Cardiac muscle cell (in vitro differentiated cells and primary cell): ENCODE results near the gene ITSN2. TPM values are rescaled to one million over a fixed set of nuclear protein-coding genes. Genes with fewer than 3 reads are reported as not detected.
"Not testable (repeated sequence)": the region's sequence is repeated elsewhere in the genome, so short reads cannot be mapped to it uniquely, and the experiment has no call there.

Experiments
- DNase-seq, 2 donors: peaks; one replicate each; pipeline versions ENCODE4 v3.0.0 to v3.0.0-alpha.2; 2010 to 2017; ENCODE audit warnings: low read depth in 1 of 2, low spot score in 1 of 2
- H3K27ac ChIP-seq: fragments of 200-600 bp; sonication (generic); 2 replicates; pipeline ENCODE4 v1.5.1; 2016
- H3K27me3 ChIP-seq: fragments of 200-600 bp; sonication (generic); 2 replicates; pipeline ENCODE4 v1.6.0; 2016; ENCODE audit warnings: control low read depth
- H3K36me3 ChIP-seq: fragments of 200-600 bp; sonication (generic); 2 replicates; pipeline ENCODE4 v1.5.1; 2016; ENCODE audit warnings: control low read depth
- H3K4me1 ChIP-seq: fragments of 200-600 bp; sonication (generic); 2 replicates; pipeline ENCODE4 v1.8.1; 2017; ENCODE audit warnings: low read depth, mild to moderate bottlenecking, mixed run types
- H3K4me3 ChIP-seq: fragments of 200-600 bp; sonication (generic); 2 replicates; pipeline ENCODE4 v1.5.1; 2016; ENCODE audit warnings: mild to moderate bottlenecking
- H3K9me3 ChIP-seq: fragments of 200-600 bp; sonication (generic); 2 replicates; pipeline ENCODE4 v1.5.1; 2017; ENCODE audit warnings: low read depth, mild to moderate bottlenecking, control low read depth
- polyA plus RNA-seq: library from polyadenylated mRNA; unstranded; fragments of >200 nt; fragmentation: Nextera tagmentation; extraction: Ambion mirVana; gene quantifications from 2 replicates; pipeline ENCODE4 v1.2.1, GENCODE V29; 2016
- total RNA-seq: library from RNA; depleted of rRNA; stranded (reverse); fragments of >200 nt; gene quantifications from 2 replicates; pipeline ENCODE4 v1.2.3, GENCODE V29; 2016
- TF ChIP-seq, protein P1 (sequence below): IDR thresholded peaks from 2 replicates; pipeline ENCODE4 v1.5.1; 2012; ENCODE audit warnings: low read depth, mild to moderate bottlenecking, low read length

The ITSN2 gene
- total RNA-seq (20.4 and 22.8 TPM in 2 replicates), polyA plus RNA-seq (20.0 and 22.3 TPM in 2 replicates)

DNA sequence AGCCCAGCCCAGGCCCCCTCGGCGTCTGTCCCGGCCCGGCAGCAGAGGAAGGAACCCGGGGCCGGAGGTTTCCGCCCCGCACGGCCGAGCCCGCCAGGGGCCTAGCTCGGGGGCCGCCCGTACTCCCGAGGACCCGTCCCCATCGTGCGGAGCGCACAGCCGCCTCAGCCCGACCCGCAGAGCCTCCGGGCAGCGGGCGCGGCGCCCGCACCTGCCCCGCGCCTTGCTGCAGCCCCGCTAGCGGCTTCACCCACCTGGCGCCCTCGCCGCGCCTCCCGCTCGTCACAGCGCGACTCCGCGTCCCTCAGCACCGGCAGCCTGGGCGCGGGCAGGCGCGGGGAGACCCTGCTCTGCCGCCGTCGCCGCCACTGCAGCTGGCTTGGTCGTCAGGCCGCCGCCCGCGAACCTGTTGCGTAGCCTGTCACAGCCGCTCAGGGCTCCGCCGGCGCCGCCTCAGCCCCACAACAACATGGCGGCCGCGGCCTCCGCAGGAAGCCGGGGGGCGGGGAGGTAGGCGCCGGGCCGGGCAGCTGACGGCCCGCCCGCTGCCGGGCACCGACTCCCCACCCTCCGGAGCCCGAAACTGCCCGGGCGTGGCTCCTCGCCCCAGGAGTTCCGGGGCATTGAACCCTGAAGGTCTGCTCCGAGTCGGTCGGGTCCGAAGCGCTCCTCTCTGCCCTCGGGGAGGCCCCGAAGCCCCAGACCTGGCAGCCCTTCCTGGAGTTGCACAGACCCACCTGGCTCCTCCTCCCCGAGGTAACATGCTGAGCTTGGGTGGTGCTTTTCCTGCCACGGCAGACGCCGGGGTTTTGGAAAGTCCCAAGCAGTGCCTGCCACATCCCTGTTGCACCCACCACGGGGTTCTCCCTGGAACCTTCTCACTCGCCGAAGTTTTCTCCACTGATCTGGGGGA, at the start of gene ITSN2:
TSS of gene ITSN2 (minus strand) at position 487 of the 913 bp plus-strand sequence. CDS start 32,454 bp downstream, outside the sequence.
- TF ChIP-seq, protein P1, sequence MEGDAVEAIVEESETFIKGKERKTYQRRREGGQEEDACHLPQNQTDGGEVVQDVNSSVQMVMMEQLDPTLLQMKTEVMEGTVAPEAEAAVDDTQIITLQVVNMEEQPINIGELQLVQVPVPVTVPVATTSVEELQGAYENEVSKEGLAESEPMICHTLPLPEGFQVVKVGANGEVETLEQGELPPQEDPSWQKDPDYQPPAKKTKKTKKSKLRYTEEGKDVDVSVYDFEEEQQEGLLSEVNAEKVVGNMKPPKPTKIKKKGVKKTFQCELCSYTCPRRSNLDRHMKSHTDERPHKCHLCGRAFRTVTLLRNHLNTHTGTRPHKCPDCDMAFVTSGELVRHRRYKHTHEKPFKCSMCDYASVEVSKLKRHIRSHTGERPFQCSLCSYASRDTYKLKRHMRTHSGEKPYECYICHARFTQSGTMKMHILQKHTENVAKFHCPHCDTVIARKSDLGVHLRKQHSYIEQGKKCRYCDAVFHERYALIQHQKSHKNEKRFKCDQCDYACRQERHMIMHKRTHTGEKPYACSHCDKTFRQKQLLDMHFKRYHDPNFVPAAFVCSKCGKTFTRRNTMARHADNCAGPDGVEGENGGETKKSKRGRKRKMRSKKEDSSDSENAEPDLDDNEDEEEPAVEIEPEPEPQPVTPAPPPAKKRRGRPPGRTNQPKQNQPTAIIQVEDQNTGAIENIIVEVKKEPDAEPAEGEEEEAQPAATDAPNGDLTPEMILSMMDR, result no peak
- H3K9me3 ChIP-seq, result no peaks in the 10 kb centered on the region
- peaks cover 8% of the 10 kb centered on the region for H3K4me1 ChIP-seq
- H3K4me3 ChIP-seq, result peak within 1 kb of the TSS; percentile 89
- H3K27ac ChIP-seq, result peak within 1 kb of the TSS; percentile 91
- no peaks in the 10 kb centered on the region for H3K36me3 ChIP-seq
- DNase-seq, result peak; percentile 75 to 88
- no peaks in the 10 kb centered on the region for H3K27me3 ChIP-seq

DNA sequence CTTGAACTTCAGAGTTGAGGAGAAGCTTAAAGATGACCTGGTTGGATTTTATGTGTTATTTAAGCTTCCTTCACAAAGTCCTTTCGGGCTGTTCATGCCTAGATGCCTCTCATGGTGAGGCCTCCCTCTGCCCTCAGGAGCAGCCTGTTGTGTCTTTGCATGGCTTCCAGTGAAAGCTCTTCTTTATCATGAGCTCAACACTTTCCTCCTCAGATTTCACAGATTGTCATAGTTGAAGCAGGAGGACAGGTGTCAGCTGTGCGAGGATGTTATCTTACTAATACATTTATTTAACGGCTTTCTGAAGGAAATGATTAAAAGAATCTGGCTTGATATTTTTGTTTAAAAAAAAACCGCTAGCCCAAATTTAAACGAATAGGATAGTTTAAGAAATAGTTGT, 48.8 kb upstream of the ITSN2 start:
- no peak overlapping the region for H3K27ac ChIP-seq
- no peaks in the 10 kb centered on the region for H3K9me3 ChIP-seq
- no peak overlapping the region for H3K4me3 ChIP-seq
- no peaks in the 10 kb centered on the region for H3K27me3 ChIP-seq
- no peaks in the 10 kb centered on the region for H3K4me1 ChIP-seq
- H3K36me3 ChIP-seq, result no peaks in the 10 kb centered on the region
- TF ChIP-seq, protein P1, result no peak
- DNase-seq, result no peak

DNA sequence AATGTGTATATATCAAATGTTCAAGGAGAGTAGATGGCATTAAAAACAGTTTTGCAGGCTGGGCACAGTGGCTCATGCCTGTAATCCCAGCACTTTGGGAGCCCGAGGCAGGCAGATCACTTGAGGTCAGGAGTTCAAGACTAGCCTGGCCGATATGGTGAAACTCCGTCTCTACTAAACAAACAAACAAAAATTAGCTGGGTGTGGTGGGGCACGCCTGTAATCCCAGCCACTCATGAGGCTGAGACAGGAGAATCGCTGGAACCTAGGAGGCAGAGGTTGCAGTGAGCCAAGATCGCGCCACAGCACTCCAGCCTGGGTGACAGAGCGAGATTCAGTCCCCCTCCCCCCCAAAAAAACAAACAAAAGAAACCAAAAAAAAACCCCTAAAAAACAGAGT, 48.4 kb upstream of the ITSN2 start:
- H3K36me3 ChIP-seq, H3K27ac ChIP-seq, H3K27me3 ChIP-seq, DNase-seq, H3K4me1 ChIP-seq, H3K4me3 ChIP-seq, H3K9me3 ChIP-seq: not testable (repeated sequence)

DNA sequence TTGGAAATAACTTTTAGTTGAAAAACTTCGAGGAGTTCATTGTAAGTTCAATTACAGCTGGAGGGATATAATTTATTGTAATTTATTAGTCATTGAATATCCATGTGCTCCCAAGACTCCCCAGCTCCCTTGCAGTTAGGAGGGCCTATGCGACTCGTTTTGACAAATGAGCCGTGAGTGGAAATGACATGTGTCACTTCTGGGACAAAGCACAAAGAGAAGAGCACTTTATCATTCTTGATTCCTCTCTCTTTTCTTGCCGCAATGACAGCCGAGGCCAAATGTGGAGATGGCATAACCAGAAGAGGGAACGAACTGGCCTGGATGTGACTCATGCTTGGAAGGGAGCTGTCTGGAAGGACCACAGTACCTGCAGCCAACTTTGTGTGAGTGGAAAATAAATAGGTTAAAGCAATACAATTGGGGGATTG, 44.2 kb upstream of the ITSN2 start:
- Histone ChIP-seq H3K27me3 (no peaks in the 10 kb centered on the region), H3K4me3 (no peak overlapping the region), H3K4me1 (no peaks in the 10 kb centered on the region), H3K27ac (no peak overlapping the region), H3K9me3 (no peaks in the 10 kb centered on the region), H3K36me3 (no peaks in the 10 kb centered on the region)
- TF ChIP-seq, protein P1, result no peak
- DNase-seq, result peak in 1 of 2 donors; percentile 22

DNA sequence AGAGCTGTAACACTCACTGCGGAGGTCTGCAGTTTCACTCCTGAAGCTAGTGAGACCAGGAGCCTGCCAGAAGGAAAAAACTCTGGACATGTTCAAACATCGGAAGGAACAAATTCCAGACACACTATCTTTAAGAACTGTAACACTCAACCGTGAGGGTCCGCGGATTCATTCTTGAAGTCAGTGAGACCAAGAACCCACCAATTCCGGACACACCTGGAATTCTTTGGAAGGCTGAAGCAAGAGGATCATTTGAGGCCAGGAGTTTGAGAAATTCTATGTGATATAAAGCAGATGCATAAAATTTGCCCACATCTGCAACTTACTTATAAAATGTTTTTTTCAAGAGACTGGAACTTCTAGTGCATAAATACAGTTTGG, 43.5 kb upstream of the ITSN2 start:
- Histone ChIP-seq H3K36me3 (no peaks in the 10 kb centered on the region), H3K27me3 (no peaks in the 10 kb centered on the region), H3K4me1 (no peaks in the 10 kb centered on the region), H3K4me3 (no peak overlapping the region), H3K9me3 (no peaks in the 10 kb centered on the region), H3K27ac (no peak overlapping the region)
- TF ChIP-seq, protein P1, result no peak
- DNase-seq, result no peak

DNA sequence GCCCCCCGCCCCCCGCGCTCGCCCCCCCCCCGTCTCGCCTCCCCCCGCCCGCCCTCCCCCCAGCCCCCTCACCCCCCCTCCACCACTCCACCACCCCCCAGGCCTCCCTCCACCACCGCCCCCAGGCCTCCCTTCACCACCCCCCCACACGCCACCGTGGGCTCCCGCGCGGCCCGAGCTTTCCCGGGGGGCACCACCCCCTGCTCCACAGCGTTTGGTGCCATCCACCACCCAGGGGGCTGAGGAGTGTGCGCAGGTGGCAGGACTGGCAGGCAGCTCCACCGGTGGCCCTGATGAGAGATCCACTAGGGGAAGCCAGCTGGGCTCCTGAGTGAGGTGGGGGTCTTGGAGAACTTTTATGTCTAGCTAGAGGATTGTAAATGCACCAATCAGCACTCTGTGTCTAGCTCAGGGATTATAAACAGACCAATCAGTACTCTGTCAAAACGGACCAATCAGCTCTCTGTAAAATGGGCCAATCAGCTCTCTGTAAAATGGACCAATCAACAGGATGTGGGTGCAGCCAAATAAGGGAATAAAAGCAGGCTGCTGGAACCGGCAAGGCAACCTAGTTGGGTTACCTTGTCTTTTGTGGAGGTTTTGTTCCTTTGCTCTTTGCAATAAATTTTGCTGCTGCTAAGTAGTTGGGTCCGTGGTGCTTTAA, 43.0 kb upstream of the ITSN2 start:
- no peaks in the 10 kb centered on the region for H3K9me3 ChIP-seq
- H3K36me3 ChIP-seq, result no peaks in the 10 kb centered on the region
- no peak for DNase-seq
- no peak overlapping the region for H3K4me3 ChIP-seq
- H3K27me3 ChIP-seq, result no peaks in the 10 kb centered on the region
- no peak overlapping the region for H3K27ac ChIP-seq
- no peaks in the 10 kb centered on the region for H3K4me1 ChIP-seq
- TF ChIP-seq, protein P1, result no peak
